HG02981 (cell line): ENCODE measurements around the gene ZFHX3.

Source experiments
- ATAC-seq: cut with Tn5 transposase; IDR thresholded peaks from one replicate; pipeline ENCODE4 v1.9.1; 2021; ENCODE audit warnings: mild to moderate bottlenecking, moderate library complexity; ENCODE audit not compliant: unreplicated experiment

The ZFHX3 gene

DNA sequence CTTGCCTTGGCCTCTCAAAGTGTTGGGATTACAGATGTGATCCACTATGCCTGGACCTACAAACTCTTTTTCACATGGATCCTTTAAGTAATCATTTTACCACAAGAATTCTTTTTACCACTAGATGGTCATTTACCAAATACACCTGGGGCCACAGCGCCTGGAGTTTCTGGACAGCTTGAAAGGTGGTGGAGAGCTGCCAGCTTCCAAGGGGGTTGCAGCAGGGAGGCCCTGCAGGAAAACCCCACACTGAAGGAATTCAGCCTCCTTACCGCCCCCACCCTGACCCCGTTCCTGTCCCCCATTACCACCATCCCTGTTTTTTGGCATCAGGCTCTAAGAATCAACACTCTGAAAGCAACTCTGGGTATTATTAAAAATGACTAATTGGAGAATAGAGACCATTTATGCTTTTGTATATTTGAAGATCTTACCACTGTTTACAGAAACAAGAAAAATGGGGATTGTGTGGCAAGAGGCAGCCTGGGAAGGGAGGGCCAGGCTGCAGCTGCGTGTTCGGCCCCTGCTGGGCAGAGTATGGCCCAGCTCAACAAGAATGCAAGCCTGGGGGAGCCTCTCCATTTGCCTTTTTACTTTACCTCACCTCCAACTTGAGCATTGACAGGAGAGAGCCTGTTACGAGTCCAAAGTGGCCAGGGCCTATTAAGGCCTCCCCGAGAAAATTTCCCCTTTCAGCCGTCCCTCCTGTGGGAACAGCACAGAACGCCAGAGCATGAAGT lies 209.9 kb downstream of the ZFHX3 start:
- ATAC-seq, result no peak

- no peak for ATAC-seq
These were observed 210.9 kb downstream of the ZFHX3 start for GRCh38 chr16:72836985-72837384.

- no peak for ATAC-seq
These were observed 211.7 kb downstream of the ZFHX3 start for GRCh38 chr16:72836181-72836580.

- no peak for ATAC-seq
These were observed 212.8 kb downstream of the ZFHX3 start for GRCh38 chr16:72835086-72835485.

DNA sequence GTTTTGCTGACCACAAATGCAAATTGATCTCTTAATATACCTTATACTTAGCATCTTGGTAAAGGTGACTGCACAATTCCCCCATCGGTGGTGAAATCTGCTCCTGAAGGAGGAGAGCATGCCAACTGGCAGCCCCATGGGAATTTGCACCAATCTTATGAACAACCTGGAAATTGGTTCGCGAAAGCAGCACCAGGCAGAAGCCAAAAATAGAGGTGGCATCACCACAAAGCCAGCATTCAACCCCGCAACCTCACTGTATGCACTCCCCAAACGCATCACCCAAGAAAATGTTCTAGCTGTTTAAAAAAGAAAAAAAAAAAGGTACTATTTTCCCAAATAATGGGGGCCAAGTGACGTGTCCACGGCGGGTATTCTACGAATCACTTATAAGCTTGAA lies 213.4 kb downstream of the ZFHX3 start:
- no peak for ATAC-seq

DNA sequence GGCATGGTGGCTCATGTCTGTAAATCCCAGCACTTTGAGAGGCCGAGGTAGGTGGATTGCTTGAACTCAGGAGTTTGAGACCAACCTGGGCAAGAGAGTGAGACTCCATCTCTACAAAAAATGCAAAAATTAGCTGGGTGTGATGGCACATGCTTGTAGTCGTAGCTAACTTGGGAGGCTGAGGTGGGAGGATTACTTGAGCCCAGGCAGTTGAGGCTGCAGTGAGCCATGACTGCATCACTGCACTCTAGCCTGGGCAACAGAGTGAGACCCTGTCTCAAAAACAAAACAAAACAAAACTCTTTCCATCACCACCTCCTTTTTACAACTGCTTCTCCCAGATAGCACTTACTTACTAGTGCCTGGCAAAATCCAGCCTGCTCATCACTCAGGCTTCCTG lies 214.0 kb downstream of the ZFHX3 start:
- ATAC-seq, result no peak

DNA sequence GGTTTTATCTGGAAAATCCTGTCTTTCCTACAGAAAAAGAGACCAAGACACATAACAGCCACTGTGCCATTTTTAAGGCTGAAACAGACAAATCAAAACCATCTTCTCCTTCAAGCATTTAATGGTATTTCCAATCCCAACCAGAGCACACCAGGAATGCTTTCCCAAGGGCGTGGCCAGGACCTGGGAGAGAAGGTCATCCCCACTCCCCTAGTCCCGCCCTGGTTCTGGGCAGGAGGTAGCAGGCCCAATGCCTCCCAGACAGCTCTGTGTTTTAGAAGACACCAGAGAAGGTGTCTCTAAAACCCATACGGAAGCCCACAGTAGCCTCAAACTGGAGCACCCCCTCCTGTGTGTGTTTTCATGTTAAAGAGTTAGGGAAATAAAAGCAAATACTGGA lies 214.4 kb downstream of the ZFHX3 start:
- no peak for ATAC-seq

GRCh38 chr16:72832621-72833248 lies 215.2 kb downstream of the ZFHX3 start:
- ATAC-seq, result no peak

DNA sequence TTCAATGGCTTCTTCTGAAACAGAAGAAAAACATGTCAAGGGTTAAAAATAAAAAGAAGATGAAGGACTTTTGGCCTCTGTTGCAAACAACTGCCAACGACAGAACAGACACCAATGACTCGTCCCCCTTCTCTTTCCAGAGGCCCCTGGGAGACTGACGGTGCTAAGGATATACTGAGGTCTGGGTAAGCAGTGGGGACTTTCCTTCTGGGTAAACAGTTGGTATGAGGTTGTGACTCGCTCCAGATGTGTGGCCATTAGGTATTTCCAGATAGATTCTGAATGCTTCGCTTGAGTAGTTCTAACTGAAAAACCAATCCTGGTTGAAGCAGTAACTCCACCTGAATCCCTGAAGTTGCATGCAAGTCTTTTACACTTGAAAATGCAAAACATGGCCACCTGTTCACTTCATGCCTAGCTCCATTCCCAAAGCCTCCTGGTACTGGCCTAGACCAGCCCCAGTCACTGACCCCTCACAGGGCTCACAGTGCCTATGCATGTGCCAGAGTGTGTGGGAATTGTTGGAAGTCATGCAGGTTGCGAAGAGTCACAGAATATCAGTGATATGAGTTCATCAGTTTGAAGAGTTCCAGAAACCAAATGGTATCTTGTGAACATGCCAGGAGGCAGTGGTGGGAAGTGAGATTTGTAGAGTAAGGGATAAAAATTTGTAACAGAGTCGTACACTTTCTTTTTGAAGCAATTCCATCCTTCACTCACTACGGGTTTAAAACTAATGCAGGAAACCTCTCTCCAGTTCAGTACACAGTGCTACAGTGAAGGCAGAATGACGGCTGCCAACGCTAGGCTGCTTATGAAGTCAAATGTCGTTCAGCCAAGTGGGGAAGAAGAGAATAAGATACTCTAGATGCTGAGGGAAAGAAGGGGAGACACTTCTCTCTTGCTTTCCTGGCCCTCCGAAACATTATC lies 217.8 kb downstream of the ZFHX3 start:
- no peak for ATAC-seq

GRCh38 chr16:72827866-72828265 lies 220.1 kb downstream of the ZFHX3 start:
- no peak for ATAC-seq

DNA sequence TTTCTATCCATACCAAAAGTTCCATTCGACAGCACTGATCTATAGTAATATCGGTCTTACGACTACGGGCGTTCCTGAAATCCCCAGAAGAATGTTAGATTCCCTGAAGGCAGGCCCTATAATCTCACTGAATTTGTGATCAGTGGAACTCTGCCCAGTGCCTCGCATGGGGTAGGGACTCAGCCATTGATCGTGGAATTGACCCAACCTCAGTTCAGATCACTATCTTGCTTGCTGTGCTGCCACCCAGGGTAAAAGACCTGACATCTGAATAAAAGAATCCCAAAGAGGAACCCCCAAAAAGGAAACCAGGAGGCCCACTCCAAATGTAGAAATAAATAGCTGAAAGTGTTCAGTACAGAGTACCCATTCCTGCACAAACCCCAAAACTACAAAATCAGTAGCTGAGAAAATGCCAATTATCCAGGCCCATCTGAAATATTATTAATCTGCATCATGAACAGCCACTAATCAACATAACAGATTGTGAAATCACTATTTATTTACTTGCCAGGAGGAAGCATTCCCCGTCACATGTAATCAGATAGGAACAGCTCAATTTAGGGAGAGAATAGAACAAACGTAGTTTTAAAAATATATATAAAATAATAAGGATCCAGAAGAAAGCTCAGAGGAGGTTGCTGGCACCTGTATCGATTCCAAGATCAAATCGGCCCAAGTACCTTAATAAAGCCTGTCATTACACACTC lies 221.9 kb downstream of the ZFHX3 start:
- ATAC-seq, result no peak

DNA sequence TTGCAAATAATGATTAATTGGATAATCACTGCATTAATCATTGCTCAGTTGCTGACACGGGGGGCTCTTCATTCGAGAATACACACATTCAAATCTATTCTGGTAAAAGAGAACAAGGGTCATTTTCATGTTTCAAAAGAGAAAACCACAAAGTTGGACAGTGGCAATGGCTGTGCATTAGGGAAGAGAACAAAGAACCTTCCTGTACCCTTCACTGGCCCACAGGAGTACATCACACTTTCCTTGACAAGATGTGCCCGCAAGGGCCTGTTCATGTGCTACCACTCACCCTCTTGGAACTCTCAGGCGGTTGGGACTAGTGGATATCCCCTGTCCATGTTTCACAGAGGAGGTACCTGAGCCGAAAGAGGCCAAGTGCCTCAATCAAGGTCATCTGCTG lies 223.2 kb downstream of the ZFHX3 start:
- no peak for ATAC-seq

DNA sequence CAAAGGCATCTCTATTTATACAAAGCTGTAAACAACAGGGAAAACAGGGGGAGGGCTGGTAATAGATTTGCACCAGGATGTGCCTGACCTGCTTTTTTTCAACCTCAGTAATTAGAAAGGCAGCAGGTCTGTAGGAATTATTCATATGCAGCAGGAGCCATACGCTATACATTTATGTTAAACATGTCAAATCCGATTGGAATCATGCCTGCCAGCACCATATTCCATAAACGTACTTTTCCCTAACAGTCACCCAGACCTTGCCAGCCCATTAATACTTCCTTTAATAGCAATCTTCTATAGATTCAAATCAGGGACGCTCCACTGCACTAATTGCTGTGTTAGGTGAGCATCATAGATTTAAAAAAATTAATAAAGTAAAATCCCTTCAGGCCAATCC lies 223.9 kb downstream of the ZFHX3 start:
- no peak for ATAC-seq

DNA sequence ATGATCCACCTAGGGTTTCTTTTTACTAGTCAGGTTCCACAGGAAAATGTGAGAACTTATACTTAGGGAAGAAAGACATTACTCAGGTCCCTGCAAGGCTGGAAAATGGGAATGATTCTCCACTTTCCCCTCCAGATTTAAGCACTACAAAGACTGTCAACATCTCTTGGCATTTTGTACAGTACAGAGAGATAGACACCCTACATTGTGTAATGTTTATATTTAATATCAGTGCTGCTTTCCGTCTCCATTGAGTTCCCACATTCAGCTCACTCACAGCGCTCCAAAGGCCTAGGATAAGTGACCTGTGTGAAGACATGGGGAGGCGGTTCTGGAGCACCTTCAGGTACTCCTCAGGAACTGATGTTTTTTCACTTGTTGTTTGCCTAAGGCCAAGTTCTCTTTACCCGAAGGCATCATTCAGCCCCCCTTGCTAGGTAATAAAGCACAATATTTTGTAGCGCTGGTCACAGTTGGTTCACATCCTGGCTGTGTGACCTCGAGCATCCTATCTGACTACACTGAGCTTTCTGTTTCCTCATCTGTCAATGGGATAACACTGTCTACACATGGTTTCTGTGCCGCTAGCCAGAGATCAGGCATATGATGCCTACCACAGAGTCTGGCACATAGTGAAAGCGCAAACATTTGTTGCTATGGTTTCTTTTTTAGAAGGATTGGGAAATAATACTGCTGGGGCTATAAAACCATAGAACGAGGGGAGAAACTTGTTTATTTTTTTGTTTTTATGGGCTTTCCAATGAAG lies 226.6 kb downstream of the ZFHX3 start:
- no peak for ATAC-seq

- no peak for ATAC-seq
These were observed 228.6 kb downstream of the ZFHX3 start for GRCh38 chr16:72819345-72819744.

- no peak for ATAC-seq
These were observed 229.6 kb downstream of the ZFHX3 start for GRCh38 chr16:72818236-72818845.

GRCh38 chr16:72815348-72816318 lies 232.3 kb downstream of the ZFHX3 start:
- peak; percentile 69 for ATAC-seq

- ATAC-seq, result no peak
These were observed 233.7 kb downstream of the ZFHX3 start for GRCh38 chr16:72814226-72814625.

DNA sequence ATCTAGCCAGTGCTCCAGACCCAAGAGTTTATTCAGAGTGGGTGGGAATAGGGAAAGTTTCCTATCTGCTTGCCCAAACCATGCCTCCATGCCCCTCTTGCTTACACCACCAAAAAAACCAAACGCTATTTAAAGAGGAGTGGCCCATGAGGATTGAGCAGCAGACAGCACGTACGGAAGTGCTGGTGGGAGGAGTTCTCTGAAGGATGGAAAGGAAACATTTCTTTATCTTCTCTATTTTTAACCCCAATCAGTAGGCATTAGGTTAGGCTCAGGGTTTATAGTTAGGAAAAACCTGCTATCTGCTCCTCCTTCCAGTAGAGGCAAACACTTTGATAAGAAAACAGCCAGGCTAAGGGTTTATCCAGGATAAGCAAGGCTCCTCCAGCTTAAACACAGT lies 235.3 kb downstream of the ZFHX3 start:
- ATAC-seq, result no peak
